GM23338 (cell line): Measurements from ENCODE around the gene NWD2. TPM values are rescaled to one million over a fixed set of nuclear protein-coding genes. Genes with fewer than 3 reads are reported as not detected.
"Not testable (repeated sequence)": the region's sequence is repeated elsewhere in the genome, so short reads cannot be mapped to it uniquely, and the experiment has no call there.

Experiments
- ATAC-seq: fragments of 200-7000 bp; cut with Tn5 transposase; 3 replicates; pipeline ENCODE4 v1.9.1; 2020
- DNase-seq: peaks from one replicate; pipeline ENCODE4 v3.0.0-alpha.2; 2015; ENCODE audit warnings: low spot score
- H2AFZ ChIP-seq: fragments of 200-600 bp; sonication (generic); 2 replicates; pipeline ENCODE4 v1.8.0; 2016; ENCODE audit warnings: antibody characterized with exemption, mild to moderate bottlenecking, moderate library complexity
- H3F3A ChIP-seq: fragments of 200-600 bp; sonication (generic); replicated peaks from 2 replicates; pipeline ENCODE4 v1.8.0; 2017; ENCODE audit warnings: antibody characterized with exemption, mixed run types, low read depth
- H3K27ac ChIP-seq: fragments of 200-600 bp; sonication (generic); 2 replicates; pipeline ENCODE4 v1.6.1; 2016; ENCODE audit warnings: low read depth
- H3K27me3 ChIP-seq: fragments of 200-600 bp; sonication (generic); 2 replicates; pipeline ENCODE4 v1.8.0; 2016; ENCODE audit warnings: mild to moderate bottlenecking, mixed run types, moderate library complexity; ENCODE audit not compliant: insufficient read depth
- H3K36me3 ChIP-seq: fragments of 200-600 bp; sonication (generic); 2 replicates; pipeline ENCODE4 v1.8.0; 2016; ENCODE audit warnings: mild to moderate bottlenecking; ENCODE audit not compliant: insufficient read depth
- H3K4me1 ChIP-seq: fragments of 200-600 bp; sonication (generic); 2 replicates; pipeline ENCODE4 v1.8.0; 2016; ENCODE audit warnings: mild to moderate bottlenecking, moderate library complexity; ENCODE audit not compliant: insufficient read depth
- H3K4me2 ChIP-seq: fragments of 200-600 bp; sonication (generic); 2 replicates; pipeline ENCODE4 v1.7.1; 2017; ENCODE audit warnings: mixed run types
- H3K4me3 ChIP-seq: fragments of 200-600 bp; sonication (generic); 2 replicates; pipeline ENCODE4 v1.6.1; 2016; ENCODE audit warnings: mixed run types
- H3K79me2 ChIP-seq: fragments of 200-600 bp; sonication (generic); replicated peaks from 2 replicates; pipeline ENCODE4 v1.8.0; 2017; ENCODE audit warnings: mild to moderate bottlenecking; ENCODE audit not compliant: insufficient read depth
- H3K9me2 ChIP-seq: fragments of 200-600 bp; sonication (generic); 2 replicates; pipeline ENCODE4 v1.8.0; 2017; ENCODE audit not compliant: insufficient read depth
- H4K20me1 ChIP-seq: fragments of 200-600 bp; sonication (generic); replicated peaks from 2 replicates; pipeline ENCODE4 v1.8.0; 2017; ENCODE audit warnings: mild to moderate bottlenecking; ENCODE audit not compliant: insufficient read depth
- H3K27ac Mint-ChIP-seq: 2 replicates; pipeline ENCODE4 v1.8.0; 2020; ENCODE audit warnings: inconsistent platforms, mild to moderate bottlenecking, moderate library complexity, mixed read lengths
- H3K27me3 Mint-ChIP-seq: 3 replicates; pipeline ENCODE4 v1.8.0; 2022; ENCODE audit warnings: low read depth, mild to moderate bottlenecking, moderate library complexity, mixed read lengths, inconsistent platforms; ENCODE audit not compliant: insufficient read depth, poor library complexity
- H3K36me3 Mint-ChIP-seq: 3 replicates; pipeline ENCODE4 v1.8.0; 2021; ENCODE audit warnings: low read depth, mild to moderate bottlenecking, inconsistent platforms, moderate library complexity, mixed read lengths
- H3K4me1 Mint-ChIP-seq: 3 replicates; pipeline ENCODE4 v1.8.0; 2020; ENCODE audit warnings: mild to moderate bottlenecking, inconsistent platforms, mixed read lengths
- H3K4me3 Mint-ChIP-seq: 3 replicates; pipeline ENCODE4 v1.8.0; 2021; ENCODE audit warnings: moderate library complexity, mild to moderate bottlenecking, inconsistent platforms, mixed read lengths
- H3K9me3 Mint-ChIP-seq: 3 replicates; pipeline ENCODE4 v1.8.0; 2020; ENCODE audit warnings: moderate library complexity, mild to moderate bottlenecking, inconsistent platforms, mixed read lengths
- CREB1 ChIP-seq: fragments of 250-450 bp; sonication (Bioruptor Pico); IDR thresholded peaks from 2 replicates; pipeline ENCODE4 v1.5.0; 2020; ENCODE audit warnings: low read depth, mild to moderate bottlenecking, moderate library complexity
- NANOG ChIP-seq: IDR thresholded peaks from 2 replicates; pipeline ENCODE4 v1.6.1; 2016; ENCODE audit warnings: antibody characterized with exemption, borderline replicate concordance
- ZNF331 ChIP-seq: fragments of 250-450 bp; sonication (Bioruptor Pico); IDR thresholded peaks from 2 replicates; pipeline ENCODE4 v1.5.0; 2020; ENCODE audit warnings: low read depth, mild to moderate bottlenecking, moderate library complexity
- microRNA-seq: library from miRNA; unstranded; fragments of <30 nt; microRNA quantifications from one replicate; pipeline ENCODE4, GENCODE V29; 2017
- polyA plus RNA-seq: library from polyadenylated mRNA; unstranded; fragments of >200 nt; fragmentation: Nextera tagmentation; extraction: Ambion mirVana; gene quantifications from 2 replicates; pipeline ENCODE4 v1.2.1, GENCODE V29; 2016
- small RNA-seq: library from RNA; depleted of rRNA; stranded (forward); fragments of <200 nt; gene quantifications from one replicate; pipeline ENCODE3, GENCODE V24; 2014; ENCODE audit warnings: low replicate concordance
- total RNA-seq: library from RNA; depleted of rRNA; stranded (reverse); fragments of >200 nt; shearing (Covaris generic); gene quantifications from 2 replicates; pipeline ENCODE4 v1.2.3, GENCODE V29; 2014
- TF ChIP-seq, protein P1 (sequence below): fragments of 250-450 bp; sonication (Bioruptor Pico); IDR thresholded peaks from 2 replicates; pipeline ENCODE4 v1.5.0; 2020; ENCODE audit warnings: mild to moderate bottlenecking, moderate library complexity
- TF ChIP-seq, protein P2 (sequence below), 2 experiments: fragments of 200-600 bp in 1 of 2; sonication (generic) in 1 of 2; conservative IDR thresholded peaks; 2 replicates each; pipeline versions ENCODE4 v1.5.1 to v1.6.1; 2016 to 2017; ENCODE audit warnings: antibody characterized with exemption in 2 of 2, low read depth in 2 of 2, mild to moderate bottlenecking in 2 of 2, moderate library complexity in 1 of 2

The NWD2 gene
- total and polyA plus RNA-seq, 2 experiments from 2014 or later: 0.07 TPM; not detected in 1

GRCh38 chr4:37490391-37491347, 246.1 kb downstream of the NWD2 start (continued):
- TF ChIP-seq, protein P1, sequence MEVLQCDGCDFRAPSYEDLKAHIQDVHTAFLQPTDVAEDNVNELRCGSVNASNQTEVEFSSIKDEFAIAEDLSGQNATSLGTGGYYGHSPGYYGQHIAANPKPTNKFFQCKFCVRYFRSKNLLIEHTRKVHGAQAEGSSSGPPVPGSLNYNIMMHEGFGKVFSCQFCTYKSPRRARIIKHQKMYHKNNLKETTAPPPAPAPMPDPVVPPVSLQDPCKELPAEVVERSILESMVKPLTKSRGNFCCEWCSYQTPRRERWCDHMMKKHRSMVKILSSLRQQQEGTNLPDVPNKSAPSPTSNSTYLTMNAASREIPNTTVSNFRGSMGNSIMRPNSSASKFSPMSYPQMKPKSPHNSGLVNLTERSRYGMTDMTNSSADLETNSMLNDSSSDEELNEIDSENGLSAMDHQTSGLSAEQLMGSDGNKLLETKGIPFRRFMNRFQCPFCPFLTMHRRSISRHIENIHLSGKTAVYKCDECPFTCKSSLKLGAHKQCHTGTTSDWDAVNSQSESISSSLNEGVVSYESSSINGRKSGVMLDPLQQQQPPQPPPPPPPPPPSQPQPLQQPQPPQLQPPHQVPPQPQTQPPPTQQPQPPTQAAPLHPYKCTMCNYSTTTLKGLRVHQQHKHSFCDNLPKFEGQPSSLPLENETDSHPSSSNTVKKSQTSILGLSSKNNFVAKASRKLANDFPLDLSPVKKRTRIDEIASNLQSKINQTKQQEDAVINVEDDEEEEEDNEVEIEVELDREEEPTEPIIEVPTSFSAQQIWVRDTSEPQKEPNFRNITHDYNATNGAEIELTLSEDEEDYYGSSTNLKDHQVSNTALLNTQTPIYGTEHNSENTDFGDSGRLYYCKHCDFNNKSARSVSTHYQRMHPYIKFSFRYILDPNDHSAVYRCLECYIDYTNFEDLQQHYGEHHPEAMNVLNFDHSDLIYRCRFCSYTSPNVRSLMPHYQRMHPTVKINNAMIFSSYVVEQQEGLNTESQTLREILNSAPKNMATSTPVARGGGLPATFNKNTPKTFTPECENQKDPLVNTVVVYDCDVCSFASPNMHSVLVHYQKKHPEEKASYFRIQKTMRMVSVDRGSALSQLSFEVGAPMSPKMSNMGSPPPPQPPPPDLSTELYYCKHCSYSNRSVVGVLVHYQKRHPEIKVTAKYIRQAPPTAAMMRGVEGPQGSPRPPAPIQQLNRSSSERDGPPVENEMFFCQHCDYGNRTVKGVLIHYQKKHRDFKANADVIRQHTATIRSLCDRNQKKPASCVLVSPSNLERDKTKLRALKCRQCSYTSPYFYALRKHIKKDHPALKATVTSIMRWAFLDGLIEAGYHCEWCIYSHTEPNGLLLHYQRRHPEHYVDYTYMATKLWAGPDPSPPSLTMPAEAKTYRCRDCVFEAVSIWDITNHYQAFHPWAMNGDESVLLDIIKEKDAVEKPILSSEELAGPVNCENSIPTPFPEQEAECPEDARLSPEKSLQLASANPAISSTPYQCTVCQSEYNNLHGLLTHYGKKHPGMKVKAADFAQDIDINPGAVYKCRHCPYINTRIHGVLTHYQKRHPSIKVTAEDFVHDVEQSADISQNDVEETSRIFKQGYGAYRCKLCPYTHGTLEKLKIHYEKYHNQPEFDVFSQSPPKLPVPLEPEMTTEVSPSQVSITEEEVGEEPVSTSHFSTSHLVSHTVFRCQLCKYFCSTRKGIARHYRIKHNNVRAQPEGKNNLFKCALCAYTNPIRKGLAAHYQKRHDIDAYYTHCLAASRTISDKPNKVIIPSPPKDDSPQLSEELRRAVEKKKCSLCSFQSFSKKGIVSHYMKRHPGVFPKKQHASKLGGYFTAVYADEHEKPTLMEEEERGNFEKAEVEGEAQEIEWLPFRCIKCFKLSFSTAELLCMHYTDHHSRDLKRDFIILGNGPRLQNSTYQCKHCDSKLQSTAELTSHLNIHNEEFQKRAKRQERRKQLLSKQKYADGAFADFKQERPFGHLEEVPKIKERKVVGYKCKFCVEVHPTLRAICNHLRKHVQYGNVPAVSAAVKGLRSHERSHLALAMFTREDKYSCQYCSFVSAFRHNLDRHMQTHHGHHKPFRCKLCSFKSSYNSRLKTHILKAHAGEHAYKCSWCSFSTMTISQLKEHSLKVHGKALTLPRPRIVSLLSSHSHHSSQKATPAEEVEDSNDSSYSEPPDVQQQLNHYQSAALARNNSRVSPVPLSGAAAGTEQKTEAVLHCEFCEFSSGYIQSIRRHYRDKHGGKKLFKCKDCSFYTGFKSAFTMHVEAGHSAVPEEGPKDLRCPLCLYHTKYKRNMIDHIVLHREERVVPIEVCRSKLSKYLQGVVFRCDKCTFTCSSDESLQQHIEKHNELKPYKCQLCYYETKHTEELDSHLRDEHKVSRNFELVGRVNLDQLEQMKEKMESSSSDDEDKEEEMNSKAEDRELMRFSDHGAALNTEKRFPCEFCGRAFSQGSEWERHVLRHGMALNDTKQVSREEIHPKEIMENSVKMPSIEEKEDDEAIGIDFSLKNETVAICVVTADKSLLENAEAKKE (CRISPR knock-in tag): no peak
- TF ChIP-seq ZNF331 (CRISPR knock-in tag): no peak
- no peak for TF ChIP-seq NANOG
- TF ChIP-seq, protein P2, sequence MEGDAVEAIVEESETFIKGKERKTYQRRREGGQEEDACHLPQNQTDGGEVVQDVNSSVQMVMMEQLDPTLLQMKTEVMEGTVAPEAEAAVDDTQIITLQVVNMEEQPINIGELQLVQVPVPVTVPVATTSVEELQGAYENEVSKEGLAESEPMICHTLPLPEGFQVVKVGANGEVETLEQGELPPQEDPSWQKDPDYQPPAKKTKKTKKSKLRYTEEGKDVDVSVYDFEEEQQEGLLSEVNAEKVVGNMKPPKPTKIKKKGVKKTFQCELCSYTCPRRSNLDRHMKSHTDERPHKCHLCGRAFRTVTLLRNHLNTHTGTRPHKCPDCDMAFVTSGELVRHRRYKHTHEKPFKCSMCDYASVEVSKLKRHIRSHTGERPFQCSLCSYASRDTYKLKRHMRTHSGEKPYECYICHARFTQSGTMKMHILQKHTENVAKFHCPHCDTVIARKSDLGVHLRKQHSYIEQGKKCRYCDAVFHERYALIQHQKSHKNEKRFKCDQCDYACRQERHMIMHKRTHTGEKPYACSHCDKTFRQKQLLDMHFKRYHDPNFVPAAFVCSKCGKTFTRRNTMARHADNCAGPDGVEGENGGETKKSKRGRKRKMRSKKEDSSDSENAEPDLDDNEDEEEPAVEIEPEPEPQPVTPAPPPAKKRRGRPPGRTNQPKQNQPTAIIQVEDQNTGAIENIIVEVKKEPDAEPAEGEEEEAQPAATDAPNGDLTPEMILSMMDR (conservative IDR thresholded peaks at IDR 0.05; ENCODE audit: low read depth in 2 of 2): no peak
- no peak for TF ChIP-seq CREB1

- H3K9me2 ChIP-seq, H3K27me3 Mint-ChIP-seq, H3K27ac ChIP-seq, H3K4me3 ChIP-seq, H3K27me3 ChIP-seq, H3K4me3 Mint-ChIP-seq, H3F3A ChIP-seq, H4K20me1 ChIP-seq, H3K79me2 ChIP-seq, H3K4me2 ChIP-seq, DNase-seq, H3K4me1 Mint-ChIP-seq, H3K9me3 Mint-ChIP-seq, H3K27ac Mint-ChIP-seq, H3K36me3 ChIP-seq, H3K36me3 Mint-ChIP-seq, H3K4me1 ChIP-seq, ATAC-seq, H2AFZ ChIP-seq: not testable (repeated sequence)
These were observed 250.8 kb downstream of the NWD2 start for GRCh38 chr4:37495353-37495752.

Small RNA genes within 50 kb of the gene (microRNA-seq; reads per million reads assigned to microRNA genes)
- gene MIR4801: not detected

Small RNA genes within 50 kb of the gene (small RNA-seq; reads per million reads assigned to genes)
- not detected for gene MIR4801
